ENCODE measurements around the gene ZBTB25.

ZBTB25 gene

GRCh38 chr14:64434528-64434927 is 69.1 kb downstream of the ZBTB25 start:
- no peak for DNase-seq

GRCh38 chr14:64423987-64424386 is 79.7 kb downstream of the ZBTB25 start:
- DNase-seq = no peak

- DNase-seq = no peak
These were observed 80.9 kb downstream of the ZBTB25 start for GRCh38 chr14:64422756-64423155.

GRCh38 chr14:64422005-64422404 is 81.6 kb downstream of the ZBTB25 start:
- DNase-seq = no peak

- DNase-seq = no peak
These were observed 82.5 kb downstream of the ZBTB25 start for GRCh38 chr14:64421166-64421565.

- DNase-seq = no peak
These were observed 84.6 kb downstream of the ZBTB25 start for GRCh38 chr14:64419003-64419402.

- no peak for DNase-seq
These were observed 85.9 kb downstream of the ZBTB25 start for GRCh38 chr14:64417771-64418125.

- no peak for DNase-seq
These were observed 86.4 kb downstream of the ZBTB25 start for GRCh38 chr14:64417055-64417770.

- DNase-seq = no peak
These were observed 87.2 kb downstream of the ZBTB25 start for GRCh38 chr14:64416348-64416932.

GRCh38 chr14:64412237-64412636 is 91.4 kb downstream of the ZBTB25 start:
- no peak for DNase-seq

- DNase-seq = no peak
These were observed 92.6 kb downstream of the ZBTB25 start for GRCh38 chr14:64411001-64411400.

- no peak for DNase-seq
These were observed 93.4 kb downstream of the ZBTB25 start for GRCh38 chr14:64410084-64410774.

- DNase-seq = no peak
These were observed 94.3 kb downstream of the ZBTB25 start for GRCh38 chr14:64409126-64409920.

- DNase-seq = no peak
These were observed 96.3 kb downstream of the ZBTB25 start for GRCh38 chr14:64407329-64407728.

- no peak for DNase-seq
These were observed 98.3 kb downstream of the ZBTB25 start for GRCh38 chr14:64405295-64405694.

GRCh38 chr14:64401949-64402348 is 101.7 kb downstream of the ZBTB25 start:
- no peak for DNase-seq

- DNase-seq = no peak
These were observed 102.7 kb downstream of the ZBTB25 start for GRCh38 chr14:64400829-64401459.

Data from activated CD4-positive, alpha-beta T cell treated with anti-CD3 and anti-CD28 coated beads, Interleukin-2, amount 50 U/mL, for 1 hour (primary cell).